HFF-Myc (cell line): ENCODE measurements around the gene CEBPA.

Experiments
- DNase-seq: peaks from one replicate; pipeline ENCODE4 v3.0.0-alpha.2; 2011; ENCODE audit warnings: low read depth; ENCODE audit errors: extremely low read depth
- H3K4me3 ChIP-seq: replicated peaks from 2 replicates; pipeline ENCODE4 v1.5.1; 2011; ENCODE audit warnings: low read depth, mild to moderate bottlenecking, control low read depth, low read length
- CTCF ChIP-seq: IDR thresholded peaks from 2 replicates; pipeline ENCODE4 v1.5.1; 2012; ENCODE audit warnings: mild to moderate bottlenecking, low read depth, low read length, control low read depth; ENCODE audit errors: missing control alignments

CEBPA gene

DNA sequence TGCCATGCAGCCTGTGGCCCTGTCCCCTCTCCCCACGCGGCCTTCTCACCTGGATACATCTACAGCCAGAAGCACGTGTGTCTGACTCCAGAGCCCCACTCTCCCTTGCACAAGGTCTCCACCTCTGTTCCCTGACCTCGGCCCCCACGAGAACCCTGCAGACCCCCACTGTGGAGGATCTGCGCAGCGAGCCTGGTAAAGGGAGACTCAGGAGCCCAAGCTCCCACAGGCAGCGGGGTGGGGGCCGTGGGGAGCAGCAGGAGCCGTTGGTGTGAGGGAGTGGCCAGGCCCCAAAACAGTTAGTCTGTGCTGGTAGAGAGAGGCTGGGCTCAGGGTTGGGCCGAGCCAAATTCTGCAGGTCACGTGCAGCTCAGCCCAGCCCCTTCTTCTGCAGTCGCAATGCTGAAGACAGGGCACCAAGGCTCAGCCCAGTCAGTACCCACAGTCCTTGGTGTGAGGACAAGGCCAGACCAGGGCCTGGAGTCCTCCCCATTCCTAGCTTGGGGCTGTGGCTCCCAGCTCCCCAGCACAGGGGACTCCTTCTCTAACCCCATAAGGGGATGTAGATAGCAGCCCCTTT lies 48.0 kb downstream of the CEBPA start:
- no peak for TF ChIP-seq CTCF
- DNase-seq: no peak
- H3K4me3 ChIP-seq: no peak overlapping the region

GRCh38 chr19:33252971-33253370 lies 49.4 kb downstream of the CEBPA start:
- no peak overlapping the region for H3K4me3 ChIP-seq
- DNase-seq: no peak
- TF ChIP-seq CTCF: no peak

- DNase-seq: no peak
- TF ChIP-seq CTCF: no peak
- no peak overlapping the region for H3K4me3 ChIP-seq
These were observed 49.8 kb downstream of the CEBPA start for GRCh38 chr19:33252418-33252962.

DNA sequence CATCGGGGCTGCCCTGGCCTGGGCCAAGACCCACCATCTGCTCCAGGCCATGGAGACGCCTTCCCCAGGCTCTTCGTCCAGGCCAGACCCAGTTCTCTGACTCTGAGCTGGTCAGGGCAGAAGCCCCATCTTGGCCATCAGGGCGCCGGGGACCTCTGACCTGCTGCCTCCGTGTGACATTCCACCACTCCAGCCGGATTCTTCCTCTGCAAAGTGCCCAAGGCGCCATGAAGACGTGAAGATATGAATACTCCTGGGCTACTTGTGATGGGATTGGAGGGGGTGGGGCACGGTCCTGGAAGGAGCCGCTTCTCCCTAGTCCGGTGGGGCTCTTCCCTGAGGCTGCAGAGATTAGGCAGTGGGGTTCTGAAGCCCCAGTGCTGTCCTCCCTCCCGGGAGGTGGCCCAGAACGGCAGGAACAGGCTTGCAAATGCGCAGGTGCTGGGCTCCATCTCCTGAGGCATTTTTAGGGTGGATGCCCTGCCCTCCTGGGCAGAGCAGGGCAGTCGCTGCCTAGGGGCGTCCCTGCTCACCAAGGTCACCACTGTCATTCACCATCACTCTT lies 50.7 kb downstream of the CEBPA start:
- no peak for TF ChIP-seq CTCF
- no peak for DNase-seq
- H3K4me3 ChIP-seq: no peak overlapping the region

DNA sequence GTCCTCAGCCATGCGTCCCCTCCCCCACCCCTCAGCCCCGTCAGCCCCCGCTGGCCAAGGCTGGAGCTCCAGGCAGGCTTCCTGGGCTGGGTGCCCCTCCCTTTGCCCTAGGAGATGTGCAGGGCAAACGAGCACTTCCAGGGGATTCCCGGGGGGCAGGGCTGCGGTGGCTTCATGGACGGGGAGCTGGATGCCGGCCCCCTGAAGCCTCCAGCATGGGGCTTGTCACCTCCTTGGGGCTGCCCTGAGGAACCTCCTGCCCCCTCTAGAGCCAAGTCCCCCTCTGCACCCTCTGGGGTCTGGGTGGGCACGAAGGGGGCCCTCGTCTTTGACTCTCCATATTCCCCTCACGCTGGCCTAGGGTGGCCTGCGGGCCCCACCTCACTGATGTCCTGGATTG lies 51.3 kb downstream of the CEBPA start:
- no peak for DNase-seq
- H3K4me3 ChIP-seq: no peak overlapping the region
- TF ChIP-seq CTCF: no peak

GRCh38 chr19:33250500-33250899 lies 51.8 kb downstream of the CEBPA start:
- no peak for DNase-seq
- TF ChIP-seq CTCF: no peak

More at GRCh38 chr19:33250500-33250899, 51.8 kb downstream of the CEBPA start:
- no peak overlapping the region for H3K4me3 ChIP-seq
